ENCODE data around the gene HDHD3. TPM values are rescaled to one million over a fixed set of nuclear protein-coding genes. Genes with fewer than 3 reads are reported as not detected.

Gene HDHD3
- total RNA-seq, 1 donor from 2014 or later, result 8.8 TPM

DNA sequence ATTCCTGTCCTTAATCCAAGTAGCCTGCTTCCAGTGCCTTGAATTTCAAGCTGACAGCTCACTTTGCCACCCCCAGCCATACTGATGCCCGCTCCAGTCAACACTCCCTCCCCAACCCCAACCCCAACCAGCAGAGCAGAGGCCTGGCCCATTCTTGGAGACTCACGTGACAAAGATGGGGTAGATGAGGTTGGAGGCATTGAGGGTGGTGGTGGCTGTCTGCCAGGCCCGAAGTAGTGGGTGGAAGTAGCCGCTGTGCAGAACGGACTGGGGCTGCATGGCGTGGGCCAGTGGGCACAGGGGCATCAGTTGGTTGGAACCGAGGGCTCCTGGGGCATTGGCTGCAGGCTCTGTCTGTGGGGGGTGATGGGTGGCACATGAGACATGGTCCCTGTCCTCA is 16.5 kb upstream of the HDHD3 start:
- H3K4me1 Mint-ChIP-seq (ENCODE audit: low read depth, unreplicated experiment), result peaks cover 21% of the 10 kb centered on the region
- Histone ChIP-seq H3K79me2 (ENCODE audit: insufficient read depth, low read length) (peaks cover 4% of the 10 kb centered on the region), H3K4me2 (ENCODE audit: low read length) (no peak overlapping the region), H3K9me3 (ENCODE audit: insufficient read depth, low read depth, low read length) (no peaks in the 10 kb centered on the region), H4K20me1 (ENCODE audit: insufficient read depth, low read length) (peaks cover 12% of the 10 kb centered on the region), H3K4me1 (ENCODE audit: insufficient read depth, low read length) (peaks cover 6% of the 10 kb centered on the region), H3K4me3 (ENCODE audit: insufficient read depth, low read depth, low read length) (no peak overlapping the region), H3K36me3 (ENCODE audit: insufficient read depth, low read length) (peaks cover 5% of the 10 kb centered on the region), H2AFZ (ENCODE audit: low read depth, low read length) (no peak overlapping the region), H3K27me3 (ENCODE audit: insufficient read depth, low read length) (no peaks in the 10 kb centered on the region), H3K9ac (ENCODE audit: low read length) (no peak overlapping the region), H3K27ac (ENCODE audit: low read depth, low read length) (no peak overlapping the region)
- no peak overlapping the region for H3K27ac Mint-ChIP-seq (ENCODE audit: unreplicated experiment)
- FAIRE-seq (no peak), DNase-seq (ENCODE audit: low read depth) (no peak)
- H3K36me3 Mint-ChIP-seq (ENCODE audit: low read depth, unreplicated experiment), result peaks cover 13% of the 10 kb centered on the region
- no peak overlapping the region for H3K4me3 Mint-ChIP-seq (ENCODE audit: unreplicated experiment)
- no peaks in the 10 kb centered on the region for H3K9me3 Mint-ChIP-seq (ENCODE audit: unreplicated experiment)
- H3K27me3 Mint-ChIP-seq (ENCODE audit: low read depth, unreplicated experiment), result no peaks in the 10 kb centered on the region
- TF ChIP-seq, protein P1, sequence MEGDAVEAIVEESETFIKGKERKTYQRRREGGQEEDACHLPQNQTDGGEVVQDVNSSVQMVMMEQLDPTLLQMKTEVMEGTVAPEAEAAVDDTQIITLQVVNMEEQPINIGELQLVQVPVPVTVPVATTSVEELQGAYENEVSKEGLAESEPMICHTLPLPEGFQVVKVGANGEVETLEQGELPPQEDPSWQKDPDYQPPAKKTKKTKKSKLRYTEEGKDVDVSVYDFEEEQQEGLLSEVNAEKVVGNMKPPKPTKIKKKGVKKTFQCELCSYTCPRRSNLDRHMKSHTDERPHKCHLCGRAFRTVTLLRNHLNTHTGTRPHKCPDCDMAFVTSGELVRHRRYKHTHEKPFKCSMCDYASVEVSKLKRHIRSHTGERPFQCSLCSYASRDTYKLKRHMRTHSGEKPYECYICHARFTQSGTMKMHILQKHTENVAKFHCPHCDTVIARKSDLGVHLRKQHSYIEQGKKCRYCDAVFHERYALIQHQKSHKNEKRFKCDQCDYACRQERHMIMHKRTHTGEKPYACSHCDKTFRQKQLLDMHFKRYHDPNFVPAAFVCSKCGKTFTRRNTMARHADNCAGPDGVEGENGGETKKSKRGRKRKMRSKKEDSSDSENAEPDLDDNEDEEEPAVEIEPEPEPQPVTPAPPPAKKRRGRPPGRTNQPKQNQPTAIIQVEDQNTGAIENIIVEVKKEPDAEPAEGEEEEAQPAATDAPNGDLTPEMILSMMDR (IDR thresholded peaks at IDR 0.05; ENCODE audit: insufficient read depth, low read depth, low read length), result no peak
- TF ChIP-seq EZH2 (IDR thresholded peaks at IDR 0.05; ENCODE audit: insufficient read depth, low read length), result no peak

DNA sequence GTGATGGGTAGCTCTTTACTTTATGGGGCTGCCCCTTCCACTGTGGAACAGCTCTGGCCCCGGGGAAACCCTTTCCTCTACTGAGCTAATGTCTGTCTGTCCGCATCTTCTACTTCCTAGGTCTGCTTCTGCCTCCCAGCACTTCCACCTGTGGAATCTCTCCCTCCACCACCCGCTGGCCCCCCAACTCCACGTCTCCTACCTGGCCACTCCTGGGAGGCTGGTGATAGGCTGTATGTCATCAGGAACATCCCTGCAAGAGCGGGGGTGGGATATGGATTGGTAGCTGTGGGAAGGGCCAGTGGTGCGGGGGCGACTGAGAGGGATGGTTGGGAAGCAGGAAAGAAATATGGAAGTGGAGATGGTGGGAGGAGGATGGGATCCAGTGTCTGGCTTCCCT is 15.1 kb upstream of the HDHD3 start:
- Mint-ChIP-seq H3K36me3 (ENCODE audit: low read depth, unreplicated experiment) (peaks cover 22% of the 10 kb centered on the region), H3K27ac (ENCODE audit: unreplicated experiment) (peak overlapping the region; percentile 18), H3K27me3 (ENCODE audit: low read depth, unreplicated experiment) (no peaks in the 10 kb centered on the region), H3K4me1 (ENCODE audit: low read depth, unreplicated experiment) (peaks cover 9% of the 10 kb centered on the region), H3K9me3 (ENCODE audit: unreplicated experiment) (no peaks in the 10 kb centered on the region), H3K4me3 (ENCODE audit: unreplicated experiment) (no peak overlapping the region)
- Histone ChIP-seq H3K27ac (ENCODE audit: low read depth, low read length) (no peak overlapping the region), H3K79me2 (ENCODE audit: insufficient read depth, low read length) (no peaks in the 10 kb centered on the region), H3K36me3 (ENCODE audit: insufficient read depth, low read length) (peaks cover 5% of the 10 kb centered on the region), H3K27me3 (ENCODE audit: insufficient read depth, low read length) (no peaks in the 10 kb centered on the region), H3K4me2 (ENCODE audit: low read length) (no peak overlapping the region), H4K20me1 (ENCODE audit: insufficient read depth, low read length) (peaks cover 7% of the 10 kb centered on the region), H3K4me1 (ENCODE audit: insufficient read depth, low read length) (no peaks in the 10 kb centered on the region), H3K9me3 (ENCODE audit: insufficient read depth, low read depth, low read length) (no peaks in the 10 kb centered on the region), H3K4me3 (ENCODE audit: insufficient read depth, low read depth, low read length) (no peak overlapping the region), H3K9ac (ENCODE audit: low read length) (no peak overlapping the region), H2AFZ (ENCODE audit: low read depth, low read length) (no peak overlapping the region)
- TF ChIP-seq, protein P1 (IDR thresholded peaks at IDR 0.05; ENCODE audit: insufficient read depth, low read depth, low read length), result no peak
- TF ChIP-seq EZH2 (IDR thresholded peaks at IDR 0.05; ENCODE audit: insufficient read depth, low read length), result no peak
- no peak for DNase-seq (ENCODE audit: low read depth)
- no peak for FAIRE-seq

DNA sequence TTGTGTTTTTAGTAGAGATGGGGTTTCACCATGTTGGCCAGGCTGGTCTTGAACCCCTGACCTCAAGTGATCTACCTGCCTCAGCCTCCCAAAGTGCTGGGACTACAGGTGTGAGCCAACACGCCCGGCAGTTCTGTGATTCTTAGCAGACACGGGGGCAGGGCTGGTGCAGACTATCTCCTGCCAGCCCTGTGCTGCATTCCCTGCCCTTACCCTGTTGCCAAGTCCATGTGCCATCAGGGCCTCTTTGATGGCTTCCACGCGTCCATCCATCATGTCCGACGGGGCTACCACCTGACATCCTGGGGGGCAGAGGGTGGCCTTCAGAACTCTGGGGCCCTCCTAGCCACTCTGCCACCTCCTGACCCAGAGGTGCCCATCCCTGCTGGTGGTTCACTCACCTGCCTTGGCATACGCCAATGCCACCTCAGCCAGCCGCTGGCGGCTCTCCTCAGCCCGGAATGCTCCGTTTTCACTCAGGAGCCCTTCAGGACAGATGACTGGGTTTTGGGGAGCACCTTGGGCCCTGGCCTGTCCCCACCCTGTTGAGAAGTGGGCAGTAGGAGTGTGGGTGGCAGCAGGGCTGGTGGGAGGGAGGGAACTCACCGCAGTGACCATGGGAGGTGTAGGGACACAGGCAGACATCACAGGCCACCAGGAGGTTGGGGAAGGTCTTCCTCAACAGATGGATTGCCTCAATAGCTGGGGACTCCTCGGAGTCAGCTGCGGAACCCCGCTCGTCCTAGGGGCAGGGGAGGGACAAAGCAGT is 13.6 kb upstream of the HDHD3 start:
- H3K27ac Mint-ChIP-seq (ENCODE audit: unreplicated experiment), result no peak overlapping the region
- H2AFZ ChIP-seq (ENCODE audit: low read depth, low read length), result no peak overlapping the region
- no peaks in the 10 kb centered on the region for H3K9me3 ChIP-seq (ENCODE audit: insufficient read depth, low read depth, low read length)
- no peak overlapping the region for H3K4me2 ChIP-seq (ENCODE audit: low read length)
- no peaks in the 10 kb centered on the region for H3K4me1 ChIP-seq (ENCODE audit: insufficient read depth, low read length)
- H3K9ac ChIP-seq (ENCODE audit: low read length), result no peak overlapping the region
- H3K4me3 Mint-ChIP-seq (ENCODE audit: unreplicated experiment), result no peak overlapping the region
- FAIRE-seq (no peak), DNase-seq (ENCODE audit: low read depth) (no peak)
- no peak overlapping the region for H3K4me3 ChIP-seq (ENCODE audit: insufficient read depth, low read depth, low read length)
- no peaks in the 10 kb centered on the region for H3K79me2 ChIP-seq (ENCODE audit: insufficient read depth, low read length)
- TF ChIP-seq EZH2 (IDR thresholded peaks at IDR 0.05; ENCODE audit: insufficient read depth, low read length), result no peak
- TF ChIP-seq, protein P1 (IDR thresholded peaks at IDR 0.05; ENCODE audit: insufficient read depth, low read depth, low read length), result no peak
- no peaks in the 10 kb centered on the region for H3K4me1 Mint-ChIP-seq (ENCODE audit: low read depth, unreplicated experiment)
- peaks cover 5% of the 10 kb centered on the region for H3K36me3 ChIP-seq (ENCODE audit: insufficient read depth, low read length)
- H3K27ac ChIP-seq (ENCODE audit: low read depth, low read length), result no peak overlapping the region
- H3K27me3 Mint-ChIP-seq (ENCODE audit: low read depth, unreplicated experiment), result no peaks in the 10 kb centered on the region
- no peaks in the 10 kb centered on the region for H3K27me3 ChIP-seq (ENCODE audit: insufficient read depth, low read length)
- H4K20me1 ChIP-seq (ENCODE audit: insufficient read depth, low read length), result no peaks in the 10 kb centered on the region
- peaks cover 29% of the 10 kb centered on the region for H3K36me3 Mint-ChIP-seq (ENCODE audit: low read depth, unreplicated experiment)
- no peaks in the 10 kb centered on the region for H3K9me3 Mint-ChIP-seq (ENCODE audit: unreplicated experiment)
